K562 (cell line): ENCODE results near the gene ODF2. TPM values are rescaled to one million over a fixed set of nuclear protein-coding genes. Genes with fewer than 3 reads are reported as not detected.

ENCODE experiments used
- C11orf30 ChIP-seq: fragments of 450-650 bp; IDR thresholded peaks from 2 replicates; pipeline ENCODE4 v1.6.1; 2016; ENCODE audit warnings: low read depth, mild to moderate bottlenecking
- ELF1 ChIP-seq: fragments of 200-800 bp; sonication (Bioruptor generic); IDR thresholded peaks from 2 replicates; pipeline ENCODE4 v1.6.1; 2016; ENCODE audit warnings: missing genetic modification characterization, missing compliant biosample characterization
- ETS1 ChIP-seq: conservative IDR thresholded peaks from 2 replicates; pipeline ENCODE4 v1.6.1; 2011; ENCODE audit warnings: low read depth, mild to moderate bottlenecking, low read length; ENCODE audit not compliant: control insufficient read depth
- HMGN3 ChIP-seq: IDR thresholded peaks from 2 replicates; pipeline ENCODE4 v1.6.1; 2011; ENCODE audit warnings: borderline replicate concordance, low read depth, mild to moderate bottlenecking, mixed read lengths, low read length; ENCODE audit not compliant: insufficient read length; ENCODE audit errors: extremely low read depth
- JUNB ChIP-seq: fragments of 450-650 bp; formaldehyde crosslinking; conservative IDR thresholded peaks from 2 replicates; pipeline ENCODE4 v1.4.0; 2020; ENCODE audit warnings: mild to moderate bottlenecking
- MEF2D ChIP-seq: conservative IDR thresholded peaks from 2 replicates; pipeline ENCODE4 v1.6.1; 2016; ENCODE audit warnings: low read depth, missing genetic modification characterization, missing compliant biosample characterization
- NR0B1 ChIP-seq: fragments of 450-650 bp; IDR thresholded peaks from one replicate; pipeline ENCODE4 v1.6.1; 2018; ENCODE audit warnings: mild to moderate bottlenecking, moderate library complexity; ENCODE audit not compliant: partially characterized antibody
- PHF20 ChIP-seq: fragments of 450-650 bp; IDR thresholded peaks from 2 replicates; pipeline ENCODE4 v1.6.1; 2018; ENCODE audit not compliant: partially characterized antibody
- PML ChIP-seq: IDR thresholded peaks from 2 replicates; pipeline ENCODE4 v1.6.1; 2012; ENCODE audit warnings: low read length, inconsistent platforms
- POLR2AphosphoS5 ChIP-seq: IDR thresholded peaks from 2 replicates; pipeline ENCODE4 v1.6.1; 2011; ENCODE audit warnings: mild to moderate bottlenecking, low read depth, low read length, moderate library complexity; ENCODE audit not compliant: control insufficient read depth, insufficient read depth
- POLR2G ChIP-seq: fragments of 200-400 bp; formaldehyde crosslinking; IDR thresholded peaks from 2 replicates; pipeline ENCODE4 v1.6.1; 2017; ENCODE audit warnings: low read depth, mild to moderate bottlenecking, antibody characterized with exemption, low read length, moderate library complexity
- SMAD4 ChIP-seq: fragments of 250-450 bp; sonication (Bioruptor Pico); conservative IDR thresholded peaks from 2 replicates; pipeline ENCODE4 v1.8.0; 2021; ENCODE audit warnings: inconsistent platforms, mild to moderate bottlenecking, moderate library complexity
- SNRNP70 ChIP-seq: fragments of 200-400 bp; formaldehyde crosslinking; optimal IDR thresholded peaks from 2 replicates; pipeline ENCODE3; 2017; ENCODE audit warnings: low read depth, low read length
- TAF1 ChIP-seq: IDR thresholded peaks from 2 replicates; pipeline ENCODE4 v1.6.1; 2011; ENCODE audit warnings: mild to moderate bottlenecking, low read length, moderate library complexity; ENCODE audit not compliant: insufficient read depth, control insufficient read depth, severe bottlenecking; ENCODE audit errors: extremely low read depth
- ZBTB43 ChIP-seq: sonication (generic); formaldehyde crosslinking; IDR thresholded peaks from 2 replicates; pipeline ENCODE4 v1.8.0; 2023; ENCODE audit warnings: mild to moderate bottlenecking, missing genetic modification reagents
- ZC3H8 ChIP-seq: fragments of 450-650 bp; IDR thresholded peaks from 2 replicates; pipeline ENCODE4 v1.6.1; 2017
- ZFP91 ChIP-seq: sonication (generic); formaldehyde crosslinking; IDR thresholded peaks from 2 replicates; pipeline ENCODE4 v1.8.0; 2022; ENCODE audit warnings: mild to moderate bottlenecking, missing genetic modification reagents
- ZNF280B ChIP-seq: fragments of 250-450 bp; sonication (Bioruptor Pico); IDR thresholded peaks from 2 replicates; pipeline ENCODE4 v1.5.1; 2021; ENCODE audit warnings: mild to moderate bottlenecking
- polyA plus RNA-seq, 8 experiments: library from polyadenylated mRNA; depleted of rRNA in 4 of 8; stranded (reverse) in 5 of 8; unstranded in 3 of 8; fragments of >200 nt; fragmentation: Nextera tagmentation in 2 of 8; fragmentation: Illumina TruSeq in 1 of 8; extraction: Ambion mirVana in 2 of 8; extraction: Trizol in 1 of 8; gene quantifications; 2 replicates each; pipeline versions ENCODE4 v1.2.1 to v1.2.3, GENCODE V29; 2011 to 2014; ENCODE audit warnings: inconsistent platforms in 1 of 8, missing spikeins in 1 of 8
- total RNA-seq, 7 experiments: library from RNA; depleted of rRNA in 6 of 7; stranded (reverse); fragments of >200 nt in 6 of 7; fragmentation: Illumina TruSeq in 2 of 7; extraction: Trizol in 2 of 7; gene quantifications; 2 replicates each; pipeline versions ENCODE4 v1.2.1 to v1.2.3, GENCODE V29; 2011 to 2021; ENCODE audit warnings: low replicate concordance in 1 of 7

The ODF2 gene
- total and polyA plus RNA-seq, 9 of the 15 experiments (the other 6 are each of a cell fraction or from before 2014, with no cell fraction given), result 16.5 to 83.2 (median 69.7) TPM

- no peak for TF ChIP-seq NR0B1
- TF ChIP-seq PML, result peak; percentile 76
- no peak for TF ChIP-seq JUNB (CRISPR knock-in tag)
- TF ChIP-seq ZNF280B (CRISPR knock-in tag), result no peak
- TF ChIP-seq SMAD4 (CRISPR knock-in tag), result 0 out of 2 replicates have a peak, but pooled peaks have one; percentile 28
- no peak for TF ChIP-seq C11orf30
- TF ChIP-seq MEF2D (tag), result no peak
- peak; percentile 90 for TF ChIP-seq POLR2G
- no peak for TF ChIP-seq ZBTB43 (CRISPR knock-in tag)
- TF ChIP-seq POLR2AphosphoS5, result peak; percentile 75
- no peak for TF ChIP-seq SNRNP70
- TF ChIP-seq ELF1, result peak; percentile 90
- TF ChIP-seq PHF20, result peak; percentile 96
- TF ChIP-seq HMGN3, result peak; percentile 80
- TF ChIP-seq ZFP91, result no peak
- TF ChIP-seq ZC3H8, result no peak
- TF ChIP-seq TAF1, result peak; percentile 55
- peak; percentile 80; the same call in 1 of the 2 replicates for TF ChIP-seq ETS1
These were observed 48.9 kb downstream of the ODF2 start, which contains the start of gene GLE1 (continued) for GRCh38 chr9:128504485-128505413.
